Measurements from ENCODE around the gene MOCOS.

Gene MOCOS

GRCh38 chr18:36309436-36310391 lies 122.4 kb downstream of the MOCOS start:
- DNase-seq, result no peak

GRCh38 chr18:36311026-36311570 lies 123.8 kb downstream of the MOCOS start:
- no peak for DNase-seq

- no peak for DNase-seq
Observed at GRCh38 chr18:36312806-36313395, 125.6 kb downstream of the MOCOS start.

GRCh38 chr18:36314098-36314497 lies 126.8 kb downstream of the MOCOS start:
- DNase-seq, result no peak

GRCh38 chr18:36314754-36315153 lies 127.5 kb downstream of the MOCOS start:
- DNase-seq, result no peak

GRCh38 chr18:36315736-36316135 lies 128.4 kb downstream of the MOCOS start:
- no peak for DNase-seq

- no peak for DNase-seq
Observed at GRCh38 chr18:36316246-36316645, 128.9 kb downstream of the MOCOS start.
